Measurements from ENCODE around the gene VAX1.
"Not testable (repeated sequence)": the region's sequence is repeated elsewhere in the genome, so short reads cannot be mapped to it uniquely, and the experiment has no call there.

Gene VAX1

DNA sequence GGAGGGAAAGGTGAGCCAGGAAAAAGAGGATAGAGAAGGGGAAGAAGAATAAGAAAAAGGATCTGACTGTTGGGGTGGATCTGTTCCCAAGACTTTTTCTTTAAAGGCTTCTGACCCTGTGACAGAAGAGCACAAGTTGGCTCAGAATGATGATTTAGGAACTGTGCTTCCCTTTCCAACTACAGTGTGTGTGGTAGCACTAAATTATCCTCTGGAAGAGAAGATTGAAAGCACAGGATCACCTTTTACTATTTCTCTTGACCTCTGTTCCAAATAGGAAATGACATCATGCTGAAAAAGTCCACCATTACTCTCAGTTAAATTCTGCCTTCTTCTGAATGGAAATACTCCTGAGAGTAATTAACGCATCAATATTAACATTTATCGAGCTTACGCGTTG is 47.2 kb downstream of the VAX1 start:
- H3K4me3 ChIP-seq: no peak overlapping the region
- DNase-seq (ENCODE audit: low spot score): no peak
- no peak overlapping the region for H3K27ac ChIP-seq
- TF ChIP-seq, protein P1, sequence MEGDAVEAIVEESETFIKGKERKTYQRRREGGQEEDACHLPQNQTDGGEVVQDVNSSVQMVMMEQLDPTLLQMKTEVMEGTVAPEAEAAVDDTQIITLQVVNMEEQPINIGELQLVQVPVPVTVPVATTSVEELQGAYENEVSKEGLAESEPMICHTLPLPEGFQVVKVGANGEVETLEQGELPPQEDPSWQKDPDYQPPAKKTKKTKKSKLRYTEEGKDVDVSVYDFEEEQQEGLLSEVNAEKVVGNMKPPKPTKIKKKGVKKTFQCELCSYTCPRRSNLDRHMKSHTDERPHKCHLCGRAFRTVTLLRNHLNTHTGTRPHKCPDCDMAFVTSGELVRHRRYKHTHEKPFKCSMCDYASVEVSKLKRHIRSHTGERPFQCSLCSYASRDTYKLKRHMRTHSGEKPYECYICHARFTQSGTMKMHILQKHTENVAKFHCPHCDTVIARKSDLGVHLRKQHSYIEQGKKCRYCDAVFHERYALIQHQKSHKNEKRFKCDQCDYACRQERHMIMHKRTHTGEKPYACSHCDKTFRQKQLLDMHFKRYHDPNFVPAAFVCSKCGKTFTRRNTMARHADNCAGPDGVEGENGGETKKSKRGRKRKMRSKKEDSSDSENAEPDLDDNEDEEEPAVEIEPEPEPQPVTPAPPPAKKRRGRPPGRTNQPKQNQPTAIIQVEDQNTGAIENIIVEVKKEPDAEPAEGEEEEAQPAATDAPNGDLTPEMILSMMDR (IDR thresholded peaks at IDR 0.05): no peak

DNA sequence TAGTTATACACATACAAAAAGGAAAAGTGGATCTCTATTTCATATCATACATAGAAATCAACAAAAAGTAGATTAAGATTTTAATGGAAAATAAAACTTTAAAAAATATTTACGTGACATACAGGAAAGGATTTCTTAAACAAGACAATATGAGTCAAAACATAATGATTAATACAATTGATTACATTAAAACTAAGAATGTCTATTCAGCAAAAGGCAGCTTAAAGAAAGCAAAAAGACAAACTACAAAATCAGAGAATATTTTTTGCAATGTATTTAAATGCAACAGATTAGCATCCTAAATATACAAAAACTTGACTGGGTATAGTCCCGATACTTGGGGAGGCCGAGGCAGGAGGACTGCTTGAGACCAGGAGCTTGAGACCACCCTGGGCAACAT is 50.5 kb downstream of the VAX1 start:
- Histone ChIP-seq H3K27ac (no peak overlapping the region), H3K4me3 (no peak overlapping the region)
- DNase-seq (ENCODE audit: low spot score): no peak
- TF ChIP-seq, protein P1 (IDR thresholded peaks at IDR 0.05): no peak

DNA sequence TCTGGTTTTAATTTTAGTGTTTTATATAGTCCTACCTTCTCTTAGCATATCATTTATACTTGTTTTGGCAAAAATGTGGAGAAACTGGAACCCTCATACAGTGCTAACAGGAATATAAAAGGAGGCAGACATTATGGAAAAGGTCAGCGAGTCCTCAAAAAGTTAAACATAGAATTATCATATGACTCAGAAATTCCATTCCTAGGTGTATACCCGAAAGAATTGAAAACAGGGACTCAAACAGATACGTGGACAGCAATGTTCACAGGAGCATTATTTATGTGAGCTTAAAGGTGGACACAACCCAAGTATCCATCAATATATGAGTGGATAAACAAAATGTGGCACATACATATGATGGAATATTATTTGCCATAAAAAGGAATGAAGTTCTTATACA is 51.5 kb downstream of the VAX1 start:
- no peak for DNase-seq (ENCODE audit: low spot score)
- Histone ChIP-seq H3K4me3 (no peak overlapping the region), H3K27ac (no peak overlapping the region)
- TF ChIP-seq, protein P1 (IDR thresholded peaks at IDR 0.05): no peak

DNA sequence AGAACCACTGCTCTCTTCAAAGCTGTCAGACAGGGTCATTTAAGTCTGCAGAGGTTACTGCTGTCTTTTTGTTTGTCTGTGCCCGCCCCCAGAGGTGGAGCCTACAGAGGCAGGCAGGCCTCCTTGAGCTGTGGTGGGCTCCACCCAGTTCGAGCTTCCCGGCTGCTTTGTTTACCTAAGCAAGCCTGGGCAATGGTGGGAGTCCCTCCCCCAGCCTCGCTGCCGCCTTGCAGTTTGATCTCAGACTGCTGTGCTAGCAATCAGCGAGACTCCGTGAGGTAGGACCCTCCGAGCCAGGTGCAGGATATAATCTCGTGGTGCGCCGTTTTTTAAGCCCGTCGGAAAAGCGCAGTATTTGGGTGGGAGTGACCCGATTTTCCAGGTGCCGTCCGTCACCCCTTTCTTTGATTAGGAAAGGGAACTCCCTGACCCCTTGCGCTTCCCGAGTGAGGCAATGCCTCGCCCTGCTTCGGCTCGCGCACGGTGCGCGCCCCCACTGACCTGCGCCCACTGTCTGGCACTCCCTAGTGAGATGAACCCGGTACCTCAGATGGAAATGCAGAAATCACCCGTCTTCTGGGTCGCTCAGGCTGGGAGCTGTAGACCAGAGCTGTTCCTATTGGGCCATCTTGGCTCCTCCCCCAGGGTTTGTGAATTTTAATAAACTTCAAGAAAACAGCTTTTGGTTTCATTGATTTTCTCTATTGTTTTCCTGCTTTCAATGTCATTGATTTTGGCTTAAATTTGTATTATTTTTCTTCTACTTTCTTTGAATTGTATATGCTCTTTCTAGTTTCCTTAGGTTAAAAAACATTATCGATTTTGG is 53.4 kb downstream of the VAX1 start:
- not testable (repeated sequence) for H3K4me3 ChIP-seq; DNase-seq (ENCODE audit: low spot score); H3K27ac ChIP-seq
